OCI-LY3 (cell line): ENCODE measurements around the gene PPARGC1A.

Source experiments
- H2AFZ ChIP-seq: fragments of 200-600, 300-600 bp; shearing (Covaris generic); 2 replicates; pipeline ENCODE4 v1.6.0; 2014; ENCODE audit warnings: antibody characterized with exemption, low read depth, low read length
- H3K27ac ChIP-seq: fragments of 200-600, 300-600 bp; sonication (generic); 2 replicates; pipeline ENCODE4 v1.5.1; 2014; ENCODE audit warnings: mild to moderate bottlenecking, low read length, moderate library complexity, mixed read lengths
- H3K27me3 ChIP-seq: fragments of 200-600, 300-600 bp; sonication (generic); 2 replicates; pipeline ENCODE4 v1.6.1; 2014; ENCODE audit warnings: low read depth, low read length, mixed read lengths
- H3K36me3 ChIP-seq: fragments of 200-600, 300-600 bp; sonication (generic); replicated peaks from 2 replicates; pipeline ENCODE3; 2014; ENCODE audit warnings: low read depth, low read length, mixed read lengths
- H3K4me1 ChIP-seq: fragments of 300-600, 200-600 bp; sonication (generic); 2 replicates; pipeline ENCODE4 v1.6.1; 2014; ENCODE audit warnings: low read length, mixed read lengths
- H3K4me2 ChIP-seq: fragments of 200-600, 300-600 bp; sonication (generic); 2 replicates; pipeline ENCODE4 v1.6.1; 2014; ENCODE audit warnings: low read length, mixed read lengths
- H3K4me3 ChIP-seq: fragments of 300-600, 200-600 bp; sonication (generic); 2 replicates; pipeline ENCODE4 v1.5.1; 2014; ENCODE audit warnings: antibody characterized with exemption, mild to moderate bottlenecking, low read length, moderate library complexity
- H3K79me2 ChIP-seq: fragments of 300-600, 200-600 bp; shearing (Covaris generic); 2 replicates; pipeline ENCODE4 v1.6.1; 2014; ENCODE audit warnings: mild to moderate bottlenecking, low read length, mixed read lengths
- H3K9ac ChIP-seq: fragments of 300-600, 200-600 bp; shearing (Covaris generic); 2 replicates; pipeline ENCODE4 v1.6.0; 2014; ENCODE audit warnings: mild to moderate bottlenecking, low read length, moderate library complexity
- H3K9me3 ChIP-seq: fragments of 200-600, 300-600 bp; shearing (Covaris generic); 2 replicates; pipeline ENCODE4 v1.6.1; 2014; ENCODE audit warnings: low read length, mixed read lengths; ENCODE audit not compliant: insufficient read depth
- H4K20me1 ChIP-seq: fragments of 200-600, 300-600 bp; sonication (generic); 2 replicates; pipeline ENCODE4 v1.6.1; 2016; ENCODE audit warnings: low read length, mixed read lengths; ENCODE audit not compliant: insufficient read depth
- EZH2phosphoT487 ChIP-seq: fragments of 200-600 bp; shearing (Covaris generic); IDR thresholded peaks from 2 replicates; pipeline ENCODE4 v1.6.1; 2018; ENCODE audit warnings: antibody characterized with exemption, mixed run types, low read depth
- TF ChIP-seq, protein P1 (sequence below): fragments of 200-600, 300-600 bp; sonication (generic); IDR thresholded peaks from 2 replicates; pipeline ENCODE4 v1.5.1; 2014; ENCODE audit warnings: antibody characterized with exemption, low read length, low read depth

The PPARGC1A gene

DNA sequence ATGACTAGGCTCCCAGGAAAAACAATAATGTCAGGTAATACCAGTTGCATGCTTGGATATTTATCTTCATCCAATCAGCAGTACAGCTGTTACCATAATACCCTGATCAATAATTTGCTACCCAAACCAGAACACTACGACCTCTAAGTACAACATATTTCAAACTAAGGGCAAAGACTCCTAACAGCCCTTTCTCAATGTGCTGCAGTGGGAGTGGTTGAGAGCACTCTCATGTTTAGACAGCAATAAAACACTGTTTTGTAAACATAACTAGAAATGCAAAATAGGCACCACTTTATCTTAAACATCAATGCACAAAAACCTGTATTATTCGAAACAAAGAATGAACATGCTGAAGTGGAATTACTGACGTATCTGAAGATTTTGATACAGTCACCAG lies 28.9 kb downstream of the PPARGC1A start:
- H3K27me3 ChIP-seq: no peaks in the 10 kb centered on the region
- H3K4me1 ChIP-seq: no peaks in the 10 kb centered on the region
- no peak overlapping the region for H3K9ac ChIP-seq
- H2AFZ ChIP-seq: no peak overlapping the region
- no peaks in the 10 kb centered on the region for H4K20me1 ChIP-seq
- no peaks in the 10 kb centered on the region for H3K79me2 ChIP-seq
- no peak overlapping the region for H3K4me2 ChIP-seq
- no peak overlapping the region for H3K27ac ChIP-seq
- no peak overlapping the region for H3K4me3 ChIP-seq
- no peaks in the 10 kb centered on the region for H3K36me3 ChIP-seq
- no peak for TF ChIP-seq EZH2phosphoT487
- TF ChIP-seq, protein P1, sequence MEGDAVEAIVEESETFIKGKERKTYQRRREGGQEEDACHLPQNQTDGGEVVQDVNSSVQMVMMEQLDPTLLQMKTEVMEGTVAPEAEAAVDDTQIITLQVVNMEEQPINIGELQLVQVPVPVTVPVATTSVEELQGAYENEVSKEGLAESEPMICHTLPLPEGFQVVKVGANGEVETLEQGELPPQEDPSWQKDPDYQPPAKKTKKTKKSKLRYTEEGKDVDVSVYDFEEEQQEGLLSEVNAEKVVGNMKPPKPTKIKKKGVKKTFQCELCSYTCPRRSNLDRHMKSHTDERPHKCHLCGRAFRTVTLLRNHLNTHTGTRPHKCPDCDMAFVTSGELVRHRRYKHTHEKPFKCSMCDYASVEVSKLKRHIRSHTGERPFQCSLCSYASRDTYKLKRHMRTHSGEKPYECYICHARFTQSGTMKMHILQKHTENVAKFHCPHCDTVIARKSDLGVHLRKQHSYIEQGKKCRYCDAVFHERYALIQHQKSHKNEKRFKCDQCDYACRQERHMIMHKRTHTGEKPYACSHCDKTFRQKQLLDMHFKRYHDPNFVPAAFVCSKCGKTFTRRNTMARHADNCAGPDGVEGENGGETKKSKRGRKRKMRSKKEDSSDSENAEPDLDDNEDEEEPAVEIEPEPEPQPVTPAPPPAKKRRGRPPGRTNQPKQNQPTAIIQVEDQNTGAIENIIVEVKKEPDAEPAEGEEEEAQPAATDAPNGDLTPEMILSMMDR: no peak
- H3K9me3 ChIP-seq: no peaks in the 10 kb centered on the region

DNA sequence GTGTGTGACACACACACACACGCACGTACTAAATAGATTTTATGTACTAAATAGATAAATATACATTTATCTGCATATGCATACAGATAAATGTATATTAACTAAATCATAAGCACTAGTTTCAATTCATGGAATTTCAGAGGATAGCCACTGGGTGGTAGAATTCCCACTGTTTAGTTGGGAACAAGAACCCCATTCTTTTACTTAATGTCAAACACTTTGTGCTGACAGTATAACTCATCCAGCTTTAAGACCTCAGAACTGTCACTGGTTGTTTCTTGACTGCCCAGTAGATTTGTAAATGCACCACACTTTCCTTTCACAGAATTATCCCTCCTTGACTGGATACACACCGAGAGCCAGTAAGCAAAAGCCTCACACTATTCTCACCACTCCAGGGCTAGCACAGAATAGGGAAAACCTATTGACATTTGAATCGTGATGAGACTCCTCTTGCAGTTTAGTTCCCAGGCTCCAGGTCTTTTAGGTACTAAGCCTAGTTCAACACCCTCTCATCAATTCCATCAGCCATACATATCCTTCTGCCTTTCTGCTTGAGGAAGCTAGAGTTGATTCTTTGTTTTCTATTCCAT lies 32.4 kb downstream of the PPARGC1A start:
- Histone ChIP-seq H3K27ac (no peak overlapping the region), H3K4me2 (no peak overlapping the region)
- TF ChIP-seq, protein P1: no peak
- no peak for TF ChIP-seq EZH2phosphoT487

GRCh38 chr4:23856630-23857029 lies 33.2 kb downstream of the PPARGC1A start:
- Histone ChIP-seq H4K20me1 (no peaks in the 10 kb centered on the region), H3K4me1 (no peaks in the 10 kb centered on the region), H3K27me3 (no peaks in the 10 kb centered on the region), H3K9ac (no peak overlapping the region), H2AFZ (no peak overlapping the region), H3K9me3 (no peaks in the 10 kb centered on the region), H3K79me2 (no peaks in the 10 kb centered on the region), H3K27ac (no peak overlapping the region), H3K4me3 (no peak overlapping the region), H3K36me3 (no peaks in the 10 kb centered on the region), H3K4me2 (no peak overlapping the region)
- TF ChIP-seq, protein P1: no peak
- TF ChIP-seq EZH2phosphoT487: no peak

More for the DNA sequence above, 32.4 kb downstream of the PPARGC1A start:
- Histone ChIP-seq H3K36me3 (no peaks in the 10 kb centered on the region), H3K27me3 (no peaks in the 10 kb centered on the region), H2AFZ (no peak overlapping the region), H3K9me3 (no peaks in the 10 kb centered on the region), H3K79me2 (no peaks in the 10 kb centered on the region), H4K20me1 (no peaks in the 10 kb centered on the region), H3K4me1 (no peaks in the 10 kb centered on the region), H3K4me3 (no peak overlapping the region), H3K9ac (no peak overlapping the region)

GRCh38 chr4:23855912-23856605 lies 33.8 kb downstream of the PPARGC1A start:
- Histone ChIP-seq H3K36me3 (no peaks in the 10 kb centered on the region), H3K4me2 (no peak overlapping the region), H3K79me2 (no peaks in the 10 kb centered on the region), H2AFZ (no peak overlapping the region), H3K9me3 (no peaks in the 10 kb centered on the region), H3K4me1 (no peaks in the 10 kb centered on the region), H3K27ac (no peak overlapping the region), H3K4me3 (no peak overlapping the region), H4K20me1 (no peaks in the 10 kb centered on the region), H3K9ac (no peak overlapping the region), H3K27me3 (no peaks in the 10 kb centered on the region)
- no peak for TF ChIP-seq EZH2phosphoT487
- TF ChIP-seq, protein P1: no peak
